ENCODE measurements around the gene HEBP2.
A peak's percentile ranks its signal among the peaks of the same experiment; 100 is the strongest.

DNA sequence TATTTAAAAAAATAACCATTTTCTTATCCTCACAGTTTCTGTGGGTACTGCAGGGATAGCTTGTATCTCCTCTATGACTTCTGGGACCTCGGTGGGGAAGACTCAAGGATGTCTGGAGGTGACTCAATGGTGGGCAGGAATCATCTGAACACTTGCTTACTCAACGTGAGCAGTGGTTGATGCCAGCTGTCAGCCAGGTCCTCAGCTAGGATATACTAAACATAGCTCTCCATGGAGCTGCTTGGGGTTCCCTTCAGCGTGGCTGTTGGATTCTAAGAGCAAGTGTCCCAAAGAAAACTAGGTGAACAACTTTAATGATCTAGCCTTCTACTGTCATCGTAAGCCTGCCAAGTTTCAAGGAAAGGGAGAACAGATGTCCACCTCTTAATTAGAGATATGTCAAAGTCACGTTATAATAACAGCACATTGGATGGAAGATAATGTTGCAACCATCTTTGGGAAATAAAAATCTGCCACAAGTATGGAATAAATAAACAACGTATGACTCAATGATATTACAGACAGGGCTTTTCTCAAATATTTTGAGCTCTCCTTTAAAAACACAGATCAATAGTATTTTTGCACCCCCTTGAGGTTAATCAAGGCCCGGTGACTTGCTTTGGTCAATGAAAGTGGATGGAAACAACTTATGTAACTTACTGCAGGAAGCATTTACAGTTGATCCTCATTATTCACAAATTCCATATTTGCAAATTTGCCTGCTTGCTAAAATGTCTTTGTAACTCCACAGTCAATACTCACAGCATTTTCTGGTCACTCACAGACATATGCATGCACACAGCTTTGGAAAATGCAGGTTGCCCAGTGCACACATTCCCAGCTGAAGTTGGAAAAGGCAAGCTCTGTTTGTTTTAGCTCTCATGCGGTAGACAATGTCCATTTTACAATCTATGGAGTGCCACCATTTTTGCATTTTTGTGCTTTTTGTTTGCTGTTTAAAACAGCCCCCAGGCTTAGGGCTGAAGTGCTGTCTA lies 6.6 kb upstream of the HEBP2 start:
- no peak for TF ChIP-seq SMC3 (IDR thresholded peaks at IDR 0.05; ENCODE audit: low read depth, low read length)
- TF ChIP-seq, protein P1, sequence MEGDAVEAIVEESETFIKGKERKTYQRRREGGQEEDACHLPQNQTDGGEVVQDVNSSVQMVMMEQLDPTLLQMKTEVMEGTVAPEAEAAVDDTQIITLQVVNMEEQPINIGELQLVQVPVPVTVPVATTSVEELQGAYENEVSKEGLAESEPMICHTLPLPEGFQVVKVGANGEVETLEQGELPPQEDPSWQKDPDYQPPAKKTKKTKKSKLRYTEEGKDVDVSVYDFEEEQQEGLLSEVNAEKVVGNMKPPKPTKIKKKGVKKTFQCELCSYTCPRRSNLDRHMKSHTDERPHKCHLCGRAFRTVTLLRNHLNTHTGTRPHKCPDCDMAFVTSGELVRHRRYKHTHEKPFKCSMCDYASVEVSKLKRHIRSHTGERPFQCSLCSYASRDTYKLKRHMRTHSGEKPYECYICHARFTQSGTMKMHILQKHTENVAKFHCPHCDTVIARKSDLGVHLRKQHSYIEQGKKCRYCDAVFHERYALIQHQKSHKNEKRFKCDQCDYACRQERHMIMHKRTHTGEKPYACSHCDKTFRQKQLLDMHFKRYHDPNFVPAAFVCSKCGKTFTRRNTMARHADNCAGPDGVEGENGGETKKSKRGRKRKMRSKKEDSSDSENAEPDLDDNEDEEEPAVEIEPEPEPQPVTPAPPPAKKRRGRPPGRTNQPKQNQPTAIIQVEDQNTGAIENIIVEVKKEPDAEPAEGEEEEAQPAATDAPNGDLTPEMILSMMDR (conservative IDR thresholded peaks at IDR 0.05; ENCODE audit: low read depth, low read length), result no peak
- TF ChIP-seq RAD21 (IDR thresholded peaks at IDR 0.05; ENCODE audit: low read length), result no peak
- TF ChIP-seq, protein P2, sequence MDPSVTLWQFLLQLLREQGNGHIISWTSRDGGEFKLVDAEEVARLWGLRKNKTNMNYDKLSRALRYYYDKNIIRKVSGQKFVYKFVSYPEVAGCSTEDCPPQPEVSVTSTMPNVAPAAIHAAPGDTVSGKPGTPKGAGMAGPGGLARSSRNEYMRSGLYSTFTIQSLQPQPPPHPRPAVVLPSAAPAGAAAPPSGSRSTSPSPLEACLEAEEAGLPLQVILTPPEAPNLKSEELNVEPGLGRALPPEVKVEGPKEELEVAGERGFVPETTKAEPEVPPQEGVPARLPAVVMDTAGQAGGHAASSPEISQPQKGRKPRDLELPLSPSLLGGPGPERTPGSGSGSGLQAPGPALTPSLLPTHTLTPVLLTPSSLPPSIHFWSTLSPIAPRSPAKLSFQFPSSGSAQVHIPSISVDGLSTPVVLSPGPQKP (IDR thresholded peaks at IDR 0.05; ENCODE audit: borderline replicate concordance, low read depth, low read length), result no peak
- TF ChIP-seq POLR2A (IDR thresholded peaks at IDR 0.05; ENCODE audit: low read depth, low read length), result no peak
- TF ChIP-seq CEBPB (IDR thresholded peaks at IDR 0.05; ENCODE audit: low read depth, low read length), result peak; percentile 61
- no peak for TF ChIP-seq MXI1 (IDR thresholded peaks at IDR 0.05; ENCODE audit: borderline replicate concordance, low read depth, low read length)
- TF ChIP-seq RCOR1 (IDR thresholded peaks at IDR 0.05; ENCODE audit: insufficient replicate concordance, low read length), result no peak
- no peak for TF ChIP-seq FOS (IDR thresholded peaks at IDR 0.05; ENCODE audit: low read depth, low read length)
- TF ChIP-seq, protein P3, sequence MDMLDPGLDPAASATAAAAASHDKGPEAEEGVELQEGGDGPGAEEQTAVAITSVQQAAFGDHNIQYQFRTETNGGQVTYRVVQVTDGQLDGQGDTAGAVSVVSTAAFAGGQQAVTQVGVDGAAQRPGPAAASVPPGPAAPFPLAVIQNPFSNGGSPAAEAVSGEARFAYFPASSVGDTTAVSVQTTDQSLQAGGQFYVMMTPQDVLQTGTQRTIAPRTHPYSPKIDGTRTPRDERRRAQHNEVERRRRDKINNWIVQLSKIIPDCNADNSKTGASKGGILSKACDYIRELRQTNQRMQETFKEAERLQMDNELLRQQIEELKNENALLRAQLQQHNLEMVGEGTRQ (IDR thresholded peaks at IDR 0.05; ENCODE audit: low read depth, low read length), result no peak
- no peak for TF ChIP-seq RFX5 (IDR thresholded peaks at IDR 0.05; ENCODE audit: low read depth, low read length)
- TF ChIP-seq MAFK (IDR thresholded peaks at IDR 0.05; ENCODE audit: low read depth, low read length), result no peak
- no peak for TF ChIP-seq NFE2L2 (IDR thresholded peaks at IDR 0.05; ENCODE audit: low read depth, low read length)
